Urinary bladder (tissue), 4 donors: Measurements from ENCODE around the gene MBD4. TPM values are rescaled to one million over a fixed set of nuclear protein-coding genes. Genes with fewer than 3 reads are reported as not detected.

Experiments
- DNase-seq: peaks from one replicate; pipeline ENCODE4 v3.0.0-alpha.2; 2015; ENCODE audit errors: extremely low spot score
- H3K27ac ChIP-seq: one replicate; pipeline ENCODE4 v1.5.1; 2013; ENCODE audit warnings: low read depth, mild to moderate bottlenecking, moderate library complexity
- H3K36me3 ChIP-seq: one replicate; pipeline ENCODE4 v1.6.1; 2013; ENCODE audit warnings: mild to moderate bottlenecking, moderate library complexity; ENCODE audit not compliant: insufficient read depth
- H3K4me1 ChIP-seq: one replicate; pipeline ENCODE4 v1.6.1; 2013; ENCODE audit warnings: mild to moderate bottlenecking, moderate library complexity; ENCODE audit not compliant: insufficient read depth
- H3K4me3 ChIP-seq: one replicate; pipeline ENCODE4 v1.5.1; 2013; ENCODE audit warnings: low read depth, low read length
- WGBS: extraction: QIAGEN DNeasy Blood & Tissue Kit; methylation state at CpG from one replicate; pipeline ENCODE4 v1.1.7; 2013; 5-methylcytosine and 5-hydroxymethylcytosine counted together
- polyA plus RNA-seq: library from polyadenylated mRNA; stranded (reverse); fragments of 200-250 nt; gene quantifications from one replicate; pipeline ENCODE4 v1.2.3, GENCODE V29; 2013
- total RNA-seq: library from RNA; depleted of rRNA; stranded (reverse); fragments of >200 nt; gene quantifications from one replicate; pipeline ENCODE4 v1.2.3, GENCODE V29; 2014
- donor health status: healthy with polysubstance abuse.
- donor health status: healthy.

MBD4 gene
- total and polyA plus RNA-seq, 2 donors = 20.7 to 27.7 TPM

- DNase-seq = no peak
- H3K4me1 ChIP-seq = no peaks in the 10 kb centered on the region
- 50% methylated on average over 1 of the region's 1 CpG for WGBS
- H3K4me3 ChIP-seq = no peak overlapping the region
- H3K36me3 ChIP-seq = peaks cover 3% of the 10 kb centered on the region
- no peak overlapping the region for H3K27ac ChIP-seq
These were observed 14.0 kb upstream of the MBD4 start for GRCh38 chr3:129453732-129454131.

- Histone ChIP-seq H3K4me1 (no peaks in the 10 kb centered on the region), H3K27ac (no peak overlapping the region), H3K4me3 (no peak overlapping the region), H3K36me3 (peaks cover 3% of the 10 kb centered on the region)
- WGBS = 55% methylated on average over 5 of the region's 5 CpGs
- no peak for DNase-seq
These were observed 9.7 kb upstream of the MBD4 start for GRCh38 chr3:129449279-129450115.

GRCh38 chr3:129448186-129448895 is 8.6 kb upstream of the MBD4 start:
- DNase-seq = no peak
- 91% methylated on average over 18 of the region's 18 CpGs for WGBS
- H3K36me3 ChIP-seq = peaks cover under 1% of the 10 kb centered on the region
- H3K4me1 ChIP-seq = no peaks in the 10 kb centered on the region
- no peak overlapping the region for H3K27ac ChIP-seq
- H3K4me3 ChIP-seq = no peak overlapping the region

- DNase-seq = no peak
- no peaks in the 10 kb centered on the region for H3K4me1 ChIP-seq
- WGBS = 57% methylated on average over 1 of the region's 1 CpG
- no peak overlapping the region for H3K4me3 ChIP-seq
- no peak overlapping the region for H3K27ac ChIP-seq
- H3K36me3 ChIP-seq = no peaks in the 10 kb centered on the region
These were observed 7.2 kb upstream of the MBD4 start for GRCh38 chr3:129446926-129447325.

GRCh38 chr3:129445471-129445870 is 5.7 kb upstream of the MBD4 start:
- H3K4me3 ChIP-seq = no peak overlapping the region
- no peak overlapping the region for H3K27ac ChIP-seq
- H3K36me3 ChIP-seq = no peaks in the 10 kb centered on the region
- no peaks in the 10 kb centered on the region for H3K4me1 ChIP-seq
- WGBS = 90% methylated on average over 3 of the region's 3 CpGs
- no peak for DNase-seq

- Histone ChIP-seq H3K4me1 (no peaks in the 10 kb centered on the region), H3K36me3 (no peaks in the 10 kb centered on the region), H3K4me3 (no peak overlapping the region), H3K27ac (no peak overlapping the region)
- no peak for DNase-seq
These were observed 3.2 kb upstream of the MBD4 start for GRCh38 chr3:129442947-129443346.

- Histone ChIP-seq H3K4me3 (no peak overlapping the region), H3K36me3 (peaks cover 2% of the 10 kb centered on the region), H3K27ac (no peak overlapping the region), H3K4me1 (no peaks in the 10 kb centered on the region)
- 56% methylated on average over 2 of the region's 2 CpGs for WGBS
- no peak for DNase-seq
These were observed 2.7 kb upstream of the MBD4 start for GRCh38 chr3:129442486-129442885.

- 29% methylated on average over 4 of the region's 4 CpGs for WGBS
- H3K36me3 ChIP-seq = peaks cover 2% of the 10 kb centered on the region
- no peak overlapping the region for H3K27ac ChIP-seq
- DNase-seq = no peak
- H3K4me1 ChIP-seq = no peaks in the 10 kb centered on the region
- no peak overlapping the region for H3K4me3 ChIP-seq
These were observed 2.0 kb upstream of the MBD4 start for GRCh38 chr3:129441782-129442181.

GRCh38 chr3:129441215-129441614 is 1.5 kb upstream of the MBD4 start:
- H3K4me3 ChIP-seq = no peak overlapping the region
- DNase-seq = no peak
- H3K36me3 ChIP-seq = peaks cover 4% of the 10 kb centered on the region
- 39% methylated on average over 9 of the region's 9 CpGs for WGBS
- H3K27ac ChIP-seq = peak overlapping the region; percentile 14
- H3K4me1 ChIP-seq = no peaks in the 10 kb centered on the region

- DNase-seq = no peak
- Histone ChIP-seq H3K36me3 (peaks cover 4% of the 10 kb centered on the region), H3K27ac (peak overlapping the region; percentile 81), H3K4me1 (no peaks in the 10 kb centered on the region), H3K4me3 (peak overlapping the region; percentile 54)
- WGBS = 7% methylated on average over 9 of the region's 9 CpGs
These were observed 956 bp upstream of the MBD4 start for GRCh38 chr3:129440618-129441190.

- peaks cover 4% of the 10 kb centered on the region for H3K36me3 ChIP-seq
- 0% methylated on average over 17 of the region's 17 CpGs for WGBS
- H3K4me1 ChIP-seq = no peaks in the 10 kb centered on the region
- peak overlapping the region; percentile 63 for H3K4me3 ChIP-seq
- H3K27ac ChIP-seq = peak overlapping the region; percentile 41
- DNase-seq = no peak
These were observed 427 bp downstream of the MBD4 start for GRCh38 chr3:129439226-129439816.

GRCh38 chr3:129435367-129435766 is 4.4 kb downstream of the MBD4 start:
- Histone ChIP-seq H3K4me1 (no peaks in the 10 kb centered on the region), H3K36me3 (peaks cover 6% of the 10 kb centered on the region), H3K27ac (no peak overlapping the region), H3K4me3 (no peak overlapping the region)
- DNase-seq = no peak
- 86% methylated on average over 1 of the region's 1 CpG for WGBS

- H3K4me1 ChIP-seq = no peaks in the 10 kb centered on the region
- H3K36me3 ChIP-seq = peaks cover 6% of the 10 kb centered on the region
- 95% methylated on average over 1 of the region's 1 CpG for WGBS
- H3K27ac ChIP-seq = no peak overlapping the region
- DNase-seq = no peak
- no peak overlapping the region for H3K4me3 ChIP-seq
These were observed 5.6 kb downstream of the MBD4 start for GRCh38 chr3:129434140-129434539.
